Uterus (tissue), 4 donors: Measurements from ENCODE around the gene BBS9. TPM values are rescaled to one million over a fixed set of nuclear protein-coding genes. Genes with fewer than 3 reads are reported as not detected.

Experiments used
- DNase-seq, 2 donors: peaks; one replicate each; pipeline ENCODE4 v3.0.0-alpha.2; 2019 to 2020
- H3K27ac ChIP-seq, 2 donors: fragments of 200-600 bp; sonication (generic); 1 replicate in 1 of 2; 2 replicates in 1 of 2; pipeline ENCODE4 v1.5.1; 2016 to 2018
- H3K27me3 ChIP-seq, 2 donors: fragments of 200-600 bp; sonication (generic); one replicate each; pipeline ENCODE4 v1.5.1; 2018 to 2019; ENCODE audit warnings: control low read depth in 1 of 2
- H3K36me3 ChIP-seq, 2 donors: fragments of 200-600 bp; sonication (generic); one replicate each; pipeline ENCODE4 v1.5.1; 2019; ENCODE audit warnings: control low read depth in 1 of 2
- H3K4me1 ChIP-seq, 2 donors: fragments of 200-600 bp; sonication (generic); one replicate each; pipeline ENCODE4 v1.5.1; 2018 to 2019; ENCODE audit warnings: control low read depth in 1 of 2
- H3K4me3 ChIP-seq, 2 donors: fragments of 200-600 bp; sonication (generic); 1 replicate in 1 of 2; 2 replicates in 1 of 2; pipeline ENCODE4 v1.5.1; 2018 to 2019; ENCODE audit warnings: mild to moderate bottlenecking in 1 of 2
- H3K9me3 ChIP-seq, 2 donors: fragments of 200-600 bp; sonication (generic); one replicate each; pipeline ENCODE4 v1.5.1; 2019; ENCODE audit warnings: control low read depth in 1 of 2
- POLR2A ChIP-seq, 2 donors: fragments of 450-650 bp; IDR thresholded peaks; one replicate each; pipeline ENCODE4 v1.6.1; 2016; ENCODE audit warnings: antibody characterized with exemption in 2 of 2, mild to moderate bottlenecking in 1 of 2, moderate library complexity in 1 of 2
- intact Hi-C: fragments of 100-400 bp; cut with DNase I; formaldehyde crosslinking; loops from one replicate; pipeline ENCODE4 v1.15.1; 2023; ENCODE audit warnings: low total_unique reads
- small RNA-seq: library from RNA; depleted of rRNA; stranded (forward); fragments of <200 nt; gene quantifications from one replicate; pipeline ENCODE3, GENCODE V24; 2016
- total RNA-seq, 4 donors: library from RNA; depleted of rRNA in 3 of 4; stranded (reverse); fragments of >200 nt in 3 of 4; gene quantifications; one replicate each; pipeline versions ENCODE4 v1.1.0 to v1.2.4, GENCODE V29; 2014 to 2023
- TF ChIP-seq, protein P1 (sequence below), 4 experiments: fragments of 200-600 bp in 2 of 4; fragments of 450-650 bp in 2 of 4; sonication (generic) in 2 of 4; IDR thresholded peaks; one replicate each; pipeline ENCODE4 v1.5.1; 2016 to 2019; ENCODE audit warnings: antibody characterized with exemption in 4 of 4, mild to moderate bottlenecking in 2 of 4, moderate library complexity in 1 of 4
- donor health status: DM: yes; HTN: yes; CAD: no.

The BBS9 gene
- total RNA-seq, 4 donors from 2014 or later, result 24.1 to 77.4 (median 39.4) TPM

DNA sequence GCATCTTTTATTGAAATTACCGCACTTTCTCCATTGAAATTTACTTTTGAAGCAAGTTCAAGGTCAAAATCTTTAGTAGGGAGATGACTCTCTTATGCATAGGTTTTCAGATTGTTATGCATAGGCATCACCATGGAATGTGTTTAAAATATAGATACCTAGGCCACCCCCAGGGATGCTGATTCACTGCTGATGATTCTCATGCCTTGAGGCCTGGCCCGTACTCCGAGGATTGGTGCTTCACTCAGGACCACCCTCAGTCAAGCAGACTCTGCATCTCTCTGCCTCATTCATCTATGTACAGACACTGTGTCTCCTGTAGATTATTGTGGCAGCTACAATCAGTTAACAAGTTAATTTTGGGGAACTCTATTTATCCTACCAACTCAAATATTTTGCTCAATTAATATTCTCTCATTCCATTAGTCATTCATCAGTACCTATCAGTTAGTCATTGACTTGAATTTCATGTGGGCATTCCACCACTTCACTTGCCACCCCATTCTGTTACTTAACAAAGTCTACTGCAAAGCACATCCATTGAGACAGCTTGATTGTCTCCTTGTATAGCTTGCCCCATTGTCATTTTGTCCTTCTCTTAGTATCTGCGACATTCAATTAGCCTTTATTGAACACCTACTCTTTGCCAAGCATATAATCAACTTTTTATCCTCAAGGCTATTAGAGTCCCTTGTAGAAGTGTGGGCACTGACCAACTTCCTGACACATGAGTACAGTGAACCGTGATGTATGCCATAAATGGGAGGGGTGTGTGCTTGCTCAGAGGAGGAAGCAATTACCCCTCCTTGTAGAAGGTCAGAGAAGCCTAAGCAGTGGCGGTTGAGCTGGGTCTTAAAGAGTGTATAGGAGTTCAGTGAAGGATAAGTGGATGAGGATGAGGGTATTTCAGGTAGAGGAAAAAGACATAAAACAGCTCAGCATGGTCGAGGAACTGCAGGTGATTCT lies 520.4 kb downstream of the BBS9 start:
- Histone ChIP-seq H3K27me3 (no peaks in the 10 kb centered on the region), H3K36me3 (no peaks in the 10 kb centered on the region), H3K4me1 (no peaks in the 10 kb centered on the region), H3K4me3 (no peak overlapping the region), H3K9me3 (no peaks in the 10 kb centered on the region), H3K27ac (no peak overlapping the region)
- intact Hi-C loops, result no loop called here
- TF ChIP-seq POLR2A (IDR thresholded peaks at IDR 0.05), result no peak
- TF ChIP-seq, protein P1, sequence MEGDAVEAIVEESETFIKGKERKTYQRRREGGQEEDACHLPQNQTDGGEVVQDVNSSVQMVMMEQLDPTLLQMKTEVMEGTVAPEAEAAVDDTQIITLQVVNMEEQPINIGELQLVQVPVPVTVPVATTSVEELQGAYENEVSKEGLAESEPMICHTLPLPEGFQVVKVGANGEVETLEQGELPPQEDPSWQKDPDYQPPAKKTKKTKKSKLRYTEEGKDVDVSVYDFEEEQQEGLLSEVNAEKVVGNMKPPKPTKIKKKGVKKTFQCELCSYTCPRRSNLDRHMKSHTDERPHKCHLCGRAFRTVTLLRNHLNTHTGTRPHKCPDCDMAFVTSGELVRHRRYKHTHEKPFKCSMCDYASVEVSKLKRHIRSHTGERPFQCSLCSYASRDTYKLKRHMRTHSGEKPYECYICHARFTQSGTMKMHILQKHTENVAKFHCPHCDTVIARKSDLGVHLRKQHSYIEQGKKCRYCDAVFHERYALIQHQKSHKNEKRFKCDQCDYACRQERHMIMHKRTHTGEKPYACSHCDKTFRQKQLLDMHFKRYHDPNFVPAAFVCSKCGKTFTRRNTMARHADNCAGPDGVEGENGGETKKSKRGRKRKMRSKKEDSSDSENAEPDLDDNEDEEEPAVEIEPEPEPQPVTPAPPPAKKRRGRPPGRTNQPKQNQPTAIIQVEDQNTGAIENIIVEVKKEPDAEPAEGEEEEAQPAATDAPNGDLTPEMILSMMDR (IDR thresholded peaks at IDR 0.05), result no peak
- no peak for DNase-seq

DNA sequence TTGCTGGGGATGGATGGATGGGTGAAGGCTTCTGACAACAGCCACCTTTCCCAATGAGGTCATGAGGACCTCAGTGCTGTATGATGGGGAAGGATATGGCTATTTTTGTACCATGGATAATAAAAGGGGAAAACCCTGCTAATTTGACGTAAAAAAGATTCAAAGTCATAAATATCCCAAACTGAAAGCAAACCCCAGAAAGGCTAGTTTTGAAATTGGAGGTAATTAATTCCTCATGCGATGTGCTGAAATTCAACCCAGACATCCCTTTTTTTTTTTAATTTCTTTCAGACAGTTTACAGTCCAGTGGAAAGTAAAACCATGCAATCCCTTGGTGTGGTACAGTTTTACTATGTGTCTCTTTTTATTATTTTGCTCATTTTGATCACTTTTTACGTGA lies 521.5 kb downstream of the BBS9 start:
- Histone ChIP-seq H3K4me3 (no peak overlapping the region), H3K4me1 (no peaks in the 10 kb centered on the region), H3K9me3 (no peaks in the 10 kb centered on the region), H3K36me3 (no peaks in the 10 kb centered on the region), H3K27ac (no peak overlapping the region), H3K27me3 (no peaks in the 10 kb centered on the region)
- TF ChIP-seq, protein P1 (IDR thresholded peaks at IDR 0.05), result no peak
- no peak for TF ChIP-seq POLR2A (IDR thresholded peaks at IDR 0.05)
- DNase-seq, result no peak
- intact Hi-C loops, result no loop called here

DNA sequence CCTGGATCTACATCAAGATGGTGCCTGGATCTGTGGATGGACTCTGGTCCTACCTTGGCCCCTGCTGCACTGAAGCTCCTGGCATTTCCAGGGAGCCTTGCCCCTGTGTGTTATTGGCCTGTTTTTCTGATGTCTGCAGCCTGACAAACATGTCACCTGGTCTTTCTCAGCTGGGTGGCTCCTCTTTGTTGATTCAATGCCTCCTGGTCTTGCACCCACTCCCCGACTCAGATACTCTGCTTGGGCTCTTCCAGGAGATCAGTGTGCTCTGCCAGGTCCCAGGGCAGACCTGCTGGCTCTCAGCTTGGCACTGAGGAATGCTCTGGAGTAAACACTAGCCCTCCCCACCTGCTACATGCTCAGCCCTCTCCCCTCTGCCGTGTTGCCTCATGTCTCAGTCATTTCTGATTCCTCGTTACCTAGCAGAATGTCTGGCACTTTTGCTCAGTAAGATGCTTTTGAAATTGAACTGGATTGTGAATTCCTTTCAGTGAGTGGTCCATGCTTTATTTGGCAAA lies 522.7 kb downstream of the BBS9 start:
- no peak for TF ChIP-seq POLR2A (IDR thresholded peaks at IDR 0.05)
- TF ChIP-seq, protein P1 (IDR thresholded peaks at IDR 0.05), result no peak
- Histone ChIP-seq H3K9me3 (no peaks in the 10 kb centered on the region), H3K4me3 (no peak overlapping the region), H3K27ac (no peak overlapping the region), H3K4me1 (no peaks in the 10 kb centered on the region), H3K27me3 (no peaks in the 10 kb centered on the region), H3K36me3 (no peaks in the 10 kb centered on the region)
- no peak for DNase-seq
- intact Hi-C loops, result no loop called here

DNA sequence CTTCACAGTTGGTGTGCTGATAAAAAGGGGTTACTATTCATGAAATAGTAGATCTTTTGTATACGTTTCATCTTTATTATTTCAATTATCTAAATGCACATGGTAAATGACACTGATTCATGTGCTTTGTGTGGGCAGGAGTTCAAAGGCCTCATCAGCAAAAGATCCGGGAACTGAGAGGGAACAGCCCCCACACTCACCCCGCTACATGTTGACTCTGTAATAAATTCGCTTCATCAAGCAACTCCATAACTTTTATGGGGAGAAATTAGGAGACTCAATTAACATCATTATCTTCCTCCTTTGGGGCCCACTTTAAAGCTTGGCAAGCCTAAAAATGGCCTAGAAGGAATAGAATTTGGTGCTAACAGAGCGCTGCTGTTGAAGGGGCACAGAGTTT lies 525.3 kb downstream of the BBS9 start:
- Histone ChIP-seq H3K27me3 (no peaks in the 10 kb centered on the region), H3K27ac (no peak overlapping the region), H3K36me3 (no peaks in the 10 kb centered on the region), H3K4me1 (no peaks in the 10 kb centered on the region), H3K9me3 (no peaks in the 10 kb centered on the region), H3K4me3 (no peak overlapping the region)
- DNase-seq, result no peak
- intact Hi-C loops, result no loop called here
- no peak for TF ChIP-seq POLR2A (IDR thresholded peaks at IDR 0.05)

Small RNA genes lying within 50 kb of the gene (small RNA-seq; reads per million reads assigned to genes)
- gene AC007312.1 (not detected), gene AC074338.1 (not detected), gene RNA5SP229 (not detected)

Other genes starting within 250 kb of the BBS9 start
- gene KBTBD2, start 237.8 kb upstream of the BBS9 start, total RNA-seq, result 10 to 100 TPM; 14.1 to 96.1 (median 38.9) TPM
- 100 to 1,000 TPM in 3 of 4 donors, 10 to 100 TPM in 1; 62.9 to 328 (median 215) TPM for gene FKBP9, start 172.1 kb upstream of the BBS9 start, total RNA-seq
- 10 to 100 TPM; 21.3 to 50.2 (median 42.1) TPM for gene NT5C3A, start 66.8 kb upstream of the BBS9 start, total RNA-seq
- gene RP9, start 20.2 kb upstream of the BBS9 start, total RNA-seq, result 10 to 100 TPM in 2 of 4 donors, 1 to 10 TPM in 2; 1.2 to 55.8 (median 13.7) TPM